RWPE2 (cell line): Measurements from ENCODE around the gene KRTAP9-2.

Experiments used
- ATAC-seq: fragments of 200-7000 bp; cut with Tn5 transposase; 3 replicates; pipeline ENCODE4 v1.9.1; 2021; ENCODE audit warnings: low read depth
- DNase-seq: peaks from one replicate; pipeline ENCODE4 v3.0.0-alpha.2; 2020; ENCODE audit warnings: low spot score
- H3K27ac ChIP-seq: fragments of 450-650 bp; 2 replicates; pipeline ENCODE4 v1.5.1; 2017; ENCODE audit warnings: mild to moderate bottlenecking; ENCODE audit not compliant: poor library complexity, severe bottlenecking
- H3K27me3 ChIP-seq: fragments of 250-450 bp; sonication (Bioruptor Pico); 2 replicates; pipeline ENCODE4 v1.5.1; 2021; ENCODE audit warnings: mild to moderate bottlenecking, moderate library complexity; ENCODE audit not compliant: insufficient read depth, poor library complexity, severe bottlenecking
- H3K36me3 ChIP-seq: fragments of 250-450 bp; sonication (Bioruptor Pico); 2 replicates; pipeline ENCODE4 v1.5.1; 2020; ENCODE audit warnings: low read depth, mild to moderate bottlenecking, moderate library complexity
- H3K4me1 ChIP-seq: fragments of 250-450 bp; sonication (Bioruptor Pico); 2 replicates; pipeline ENCODE4 v1.5.1; 2021; ENCODE audit warnings: mild to moderate bottlenecking, moderate library complexity; ENCODE audit not compliant: insufficient read depth, poor library complexity, severe bottlenecking
- H3K4me3 ChIP-seq: fragments of 250-450 bp; sonication (Bioruptor Pico); 2 replicates; pipeline ENCODE4 v1.5.1; 2021; ENCODE audit warnings: mild to moderate bottlenecking, moderate library complexity; ENCODE audit not compliant: severe bottlenecking
- H3K9me3 ChIP-seq: fragments of 250-450 bp; sonication (Bioruptor Pico); 2 replicates; pipeline ENCODE4 v1.5.1; 2021; ENCODE audit warnings: mild to moderate bottlenecking, moderate library complexity; ENCODE audit not compliant: severe bottlenecking
- CTCF ChIP-seq: fragments of 450-650 bp; IDR thresholded peaks from one replicate; pipeline ENCODE4 v1.5.1; 2017; ENCODE audit warnings: mild to moderate bottlenecking, moderate library complexity; ENCODE audit not compliant: poor library complexity, severe bottlenecking

The KRTAP9-2 gene

DNA sequence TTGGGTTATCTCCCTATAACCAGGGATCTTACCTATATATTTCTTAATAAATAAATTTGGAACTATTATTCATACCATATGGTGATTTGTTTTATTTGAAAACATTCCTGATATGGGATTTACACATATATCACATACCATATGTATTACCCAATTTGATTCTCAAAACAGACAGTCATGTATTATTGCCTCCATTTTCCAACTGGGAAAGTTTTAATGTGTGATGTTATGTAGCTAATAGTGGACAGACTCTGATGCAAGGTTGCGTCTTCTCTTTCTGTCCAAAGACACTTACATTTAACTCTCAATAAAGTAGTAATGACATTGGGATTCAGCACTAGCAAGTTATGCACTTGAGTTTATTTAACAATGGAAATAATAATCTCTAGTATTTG, 29.8 kb downstream of the KRTAP9-2 start:
- no peaks in the 10 kb centered on the region for H3K9me3 ChIP-seq
- ATAC-seq (no peak), DNase-seq (no peak)
- no peak for TF ChIP-seq CTCF
- no peaks in the 10 kb centered on the region for H3K4me1 ChIP-seq
- no peaks in the 10 kb centered on the region for H3K36me3 ChIP-seq
- H3K4me3 ChIP-seq = no peak overlapping the region
- no peak overlapping the region for H3K27ac ChIP-seq
- peaks cover 5% of the 10 kb centered on the region for H3K27me3 ChIP-seq

- Histone ChIP-seq H3K9me3 (no peaks in the 10 kb centered on the region), H3K27ac (no peak overlapping the region), H3K4me1 (no peaks in the 10 kb centered on the region), H3K27me3 (no peaks in the 10 kb centered on the region), H3K36me3 (no peaks in the 10 kb centered on the region), H3K4me3 (no peak overlapping the region)
- ATAC-seq (no peak), DNase-seq (no peak)
- TF ChIP-seq CTCF = no peak
Observed at GRCh38 chr17:41258406-41258805, 32.0 kb downstream of the KRTAP9-2 start.

DNA sequence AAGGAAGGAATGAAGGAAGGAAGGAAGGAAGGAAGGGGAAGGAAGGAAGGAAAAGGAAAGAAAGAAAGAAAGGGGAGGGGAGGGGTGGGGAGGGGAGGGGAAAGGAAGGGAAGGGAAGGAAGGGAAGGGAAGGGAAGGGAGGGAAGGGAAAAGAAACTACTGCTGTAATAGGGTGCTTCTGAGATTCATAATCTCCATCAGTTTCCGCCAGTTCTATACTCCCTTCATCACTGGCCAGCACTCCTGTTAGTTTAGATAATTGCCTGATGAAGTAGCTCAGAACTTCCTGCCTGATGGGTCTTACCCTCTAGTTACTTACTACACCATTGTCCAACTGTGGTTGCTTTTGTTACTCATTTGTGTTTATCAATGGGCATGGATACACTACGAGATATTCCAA, 36.8 kb downstream of the KRTAP9-2 start:
- ATAC-seq (no peak), DNase-seq (no peak)
- Histone ChIP-seq H3K4me1 (no peaks in the 10 kb centered on the region), H3K9me3 (no peaks in the 10 kb centered on the region), H3K4me3 (no peak overlapping the region), H3K36me3 (no peaks in the 10 kb centered on the region), H3K27me3 (no peaks in the 10 kb centered on the region), H3K27ac (no peak overlapping the region)
- no peak for TF ChIP-seq CTCF

DNA sequence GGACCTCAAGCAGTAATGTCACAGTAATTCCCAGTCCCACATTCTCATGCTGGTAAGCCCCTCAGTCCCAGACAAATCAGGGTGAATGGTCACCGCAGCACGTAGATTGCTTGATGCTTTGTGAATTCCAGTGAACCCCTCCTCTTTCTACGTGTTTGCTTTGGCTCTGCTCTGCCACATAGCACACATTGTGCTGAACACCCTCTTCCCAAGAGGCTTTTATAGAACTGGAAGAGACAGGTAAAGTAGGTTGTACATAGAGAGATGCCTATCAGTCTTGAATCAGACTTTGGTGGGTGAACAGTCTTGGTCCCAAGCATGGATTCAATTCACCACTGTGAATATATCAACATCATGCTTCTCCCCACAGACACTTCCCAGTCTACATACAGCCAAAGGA, 38.2 kb downstream of the KRTAP9-2 start:
- DNase-seq = no peak

DNA sequence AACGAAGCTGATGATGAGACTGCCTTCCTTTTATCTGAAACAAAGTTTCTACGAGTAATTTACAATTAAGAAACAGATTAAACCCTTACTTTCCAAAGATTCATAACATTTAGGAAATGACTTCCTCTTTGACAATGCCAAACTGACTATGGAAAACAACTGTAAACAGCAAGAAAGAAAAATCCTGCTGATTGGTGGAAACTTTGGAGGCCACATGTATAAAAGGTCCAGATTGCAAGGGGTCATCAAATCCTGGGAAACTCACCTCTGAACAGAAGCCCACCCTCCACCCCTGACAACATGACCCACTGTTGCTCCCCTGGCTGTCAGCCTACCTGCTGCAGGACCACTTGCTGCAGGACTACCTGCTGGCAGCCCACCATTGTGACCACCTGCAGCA, 38.6 kb downstream of the KRTAP9-2 start, which contains the start of gene KRTAP9-6:
Gene KRTAP9-6, plus strand, starts transcription at position 301 of the 400 bp plus-strand sequence. Its CDS starts 0 bp downstream, at position 301.
- DNase-seq (no peak), ATAC-seq (no peak)
- no peaks in the 10 kb centered on the region for H3K4me1 ChIP-seq
- no peak within 1 kb of the TSS for H3K4me3 ChIP-seq
- no peaks in the 10 kb centered on the region for H3K27me3 ChIP-seq
- H3K27ac ChIP-seq = no peak within 1 kb of the TSS
- no peaks in the 10 kb centered on the region for H3K9me3 ChIP-seq
- no peak for TF ChIP-seq CTCF
- no peaks in the 10 kb centered on the region for H3K36me3 ChIP-seq

More for the DNA sequence above, 38.2 kb downstream of the KRTAP9-2 start:
- Histone ChIP-seq H3K4me1 (no peaks in the 10 kb centered on the region), H3K27ac (no peak overlapping the region), H3K36me3 (no peaks in the 10 kb centered on the region), H3K4me3 (no peak overlapping the region), H3K27me3 (no peaks in the 10 kb centered on the region), H3K9me3 (no peaks in the 10 kb centered on the region)
- ATAC-seq = no peak
- TF ChIP-seq CTCF = no peak
